GM13976 (cell line): ENCODE data around the gene RAB6A.
"Not testable (repeated sequence)": the region's sequence is repeated elsewhere in the genome, so short reads cannot be mapped to it uniquely, and the experiment has no call there.

Source experiments
- DNase-seq: peaks from one replicate; pipeline ENCODE4 v3.0.0; 2012; ENCODE audit warnings: low spot score
- in situ Hi-C: fragments of 300-500 bp; cut with MboI; formaldehyde crosslinking; loops from one replicate; pipeline ENCODE4 v1.12.0; 2022; ENCODE audit warnings: low sequenced_read_pairs, mixed read lengths, inconsistent platforms; ENCODE audit not compliant: unreplicated experiment
- TF ChIP-seq, protein P1 (sequence below): IDR thresholded peaks from 2 replicates; pipeline ENCODE4 v1.5.1; 2012; ENCODE audit warnings: borderline replicate concordance, mild to moderate bottlenecking; ENCODE audit not compliant: insufficient read depth; ENCODE audit errors: extremely low read depth, missing control alignments, control extremely low read depth

RAB6A gene

GRCh38 chr11:73797457-73797856, 36.6 kb upstream of the RAB6A start:
- DNase-seq: no peak
- TF ChIP-seq, protein P1, sequence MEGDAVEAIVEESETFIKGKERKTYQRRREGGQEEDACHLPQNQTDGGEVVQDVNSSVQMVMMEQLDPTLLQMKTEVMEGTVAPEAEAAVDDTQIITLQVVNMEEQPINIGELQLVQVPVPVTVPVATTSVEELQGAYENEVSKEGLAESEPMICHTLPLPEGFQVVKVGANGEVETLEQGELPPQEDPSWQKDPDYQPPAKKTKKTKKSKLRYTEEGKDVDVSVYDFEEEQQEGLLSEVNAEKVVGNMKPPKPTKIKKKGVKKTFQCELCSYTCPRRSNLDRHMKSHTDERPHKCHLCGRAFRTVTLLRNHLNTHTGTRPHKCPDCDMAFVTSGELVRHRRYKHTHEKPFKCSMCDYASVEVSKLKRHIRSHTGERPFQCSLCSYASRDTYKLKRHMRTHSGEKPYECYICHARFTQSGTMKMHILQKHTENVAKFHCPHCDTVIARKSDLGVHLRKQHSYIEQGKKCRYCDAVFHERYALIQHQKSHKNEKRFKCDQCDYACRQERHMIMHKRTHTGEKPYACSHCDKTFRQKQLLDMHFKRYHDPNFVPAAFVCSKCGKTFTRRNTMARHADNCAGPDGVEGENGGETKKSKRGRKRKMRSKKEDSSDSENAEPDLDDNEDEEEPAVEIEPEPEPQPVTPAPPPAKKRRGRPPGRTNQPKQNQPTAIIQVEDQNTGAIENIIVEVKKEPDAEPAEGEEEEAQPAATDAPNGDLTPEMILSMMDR: no peak
- in situ Hi-C loops: no loop called here

DNA sequence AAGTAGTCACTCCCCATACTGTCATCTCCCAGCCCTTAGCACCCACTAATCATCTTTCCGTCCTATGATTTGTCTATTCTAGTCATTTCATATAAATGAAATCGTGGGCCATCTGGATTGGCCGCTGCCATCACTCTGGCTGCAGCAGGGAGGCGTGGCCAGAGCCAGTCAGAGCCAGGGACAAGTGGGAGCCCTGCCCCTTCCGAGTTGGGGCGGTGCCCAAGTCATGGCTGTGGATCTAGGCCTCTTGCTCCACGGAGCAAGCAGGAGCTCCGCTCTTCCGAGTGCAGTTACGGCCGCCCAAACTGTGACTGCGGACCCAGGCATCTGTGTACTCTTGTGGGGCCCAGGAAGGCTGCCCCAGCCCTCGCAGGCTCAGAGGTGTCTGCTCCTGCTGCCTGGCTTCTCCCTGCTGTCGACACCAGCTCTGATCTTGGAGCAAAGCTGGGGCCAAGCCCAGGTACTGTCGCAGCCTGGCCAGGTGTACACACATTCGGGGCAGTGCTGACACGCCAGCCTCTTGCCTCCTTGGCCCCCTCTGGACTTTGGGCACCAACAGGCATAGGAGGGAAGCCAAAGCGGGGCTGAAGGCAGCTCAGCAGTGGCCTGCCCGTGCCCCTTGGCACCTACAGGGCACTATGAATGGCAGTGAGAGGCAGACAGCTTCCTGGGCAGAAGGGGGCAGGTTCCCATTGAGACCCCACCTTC, 35.2 kb upstream of the RAB6A start:
- in situ Hi-C loops: no loop called here
- TF ChIP-seq, protein P1: no peak
- no peak for DNase-seq

- DNase-seq: no peak
- in situ Hi-C loops: no loop called here
- TF ChIP-seq, protein P1: no peak
Observed at GRCh38 chr11:73792584-73792983, 31.7 kb upstream of the RAB6A start.

GRCh38 chr11:73789279-73789670, 28.4 kb upstream of the RAB6A start:
- in situ Hi-C loops: no loop called here

DNA sequence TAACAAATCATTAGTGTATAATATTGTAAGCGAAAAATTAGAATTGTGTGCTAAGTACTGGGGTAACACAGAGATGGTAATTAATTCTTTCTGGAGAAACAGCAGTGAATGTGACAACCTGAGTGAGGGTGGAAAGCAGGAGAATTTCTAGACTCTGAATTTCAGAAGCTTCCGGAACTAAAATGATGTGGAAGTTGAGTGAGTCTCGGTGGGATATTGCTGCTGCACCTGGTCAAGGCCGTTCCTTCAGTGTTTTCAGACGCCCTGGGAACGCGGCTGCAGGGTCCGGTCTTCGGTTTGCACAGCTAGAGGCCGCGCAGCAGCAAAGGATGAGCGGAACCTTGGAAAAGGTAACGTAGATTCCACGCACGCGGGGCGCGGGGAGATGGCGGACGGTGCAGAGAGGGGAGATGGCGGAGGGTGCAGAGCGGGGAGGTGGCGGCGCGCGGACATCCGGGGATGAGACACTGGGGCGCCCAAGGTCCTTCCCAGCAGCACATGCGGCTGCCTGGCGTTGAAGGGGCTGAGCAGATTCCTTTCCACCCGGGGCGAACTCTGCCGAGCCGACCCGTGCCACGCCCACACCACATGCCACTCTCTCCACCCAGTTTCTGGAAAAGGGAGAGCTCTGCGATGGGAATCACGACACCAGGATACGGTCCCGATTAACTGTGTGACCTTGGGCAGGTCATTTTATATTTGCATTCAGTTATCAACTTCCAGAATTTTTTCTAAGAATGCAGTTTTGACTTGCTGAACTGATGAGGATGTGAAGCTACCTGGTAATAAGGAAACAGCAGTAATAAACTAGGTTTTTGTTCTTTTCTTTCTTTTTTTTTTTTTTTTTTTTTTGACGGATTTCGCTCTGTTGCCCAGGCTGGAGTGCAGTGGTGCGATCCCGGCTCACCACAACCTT, 27.0 kb upstream of the RAB6A start, which contains the start of gene MRPL48:
Gene MRPL48, plus strand, starts transcription at position 232 of the 916 bp plus-strand sequence. Its CDS starts 98 bp downstream, at position 330.
- TF ChIP-seq, protein P1: no peak
- peak; percentile 96 for DNase-seq
- in situ Hi-C loops: no loop called here

More at GRCh38 chr11:73789279-73789670, 28.4 kb upstream of the RAB6A start:
- TF ChIP-seq, protein P1: no peak
- no peak for DNase-seq

DNA sequence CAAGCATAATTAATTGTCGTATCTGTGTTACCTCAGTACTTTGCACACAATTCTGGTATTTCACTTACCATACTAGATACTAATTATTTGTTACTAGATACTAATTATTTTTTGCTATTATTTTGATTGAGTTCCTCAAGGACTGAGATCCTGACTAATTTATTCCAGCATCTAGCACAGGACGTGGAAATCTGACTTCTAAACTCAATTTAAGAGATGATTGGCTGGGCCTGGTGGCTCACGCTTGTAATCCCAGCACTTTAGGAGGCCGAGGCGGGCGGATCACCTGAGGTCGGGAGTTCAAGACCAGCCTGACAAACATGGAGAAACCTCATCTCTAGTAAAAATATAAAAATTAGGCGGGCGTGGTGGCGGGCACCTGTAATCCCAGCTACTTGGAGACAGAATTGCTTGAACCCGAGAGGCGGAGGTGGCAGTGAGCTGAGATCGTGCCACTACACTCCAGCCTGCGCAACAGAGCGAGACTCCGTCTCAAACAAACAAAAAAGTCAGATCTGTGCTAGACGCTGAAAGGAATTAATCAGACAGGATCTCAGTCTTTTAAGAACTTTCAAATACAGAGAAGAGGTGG, 26.3 kb upstream of the RAB6A start:
- in situ Hi-C loops: no loop called here
- TF ChIP-seq, protein P1: no peak
- DNase-seq: no peak

GRCh38 chr11:73785467-73785866, 24.6 kb upstream of the RAB6A start:
- DNase-seq, in situ Hi-C loops: not testable (repeated sequence)
